Vagina (tissue), 2 donors: ENCODE results near the gene MACROD2.

Experiments used
- CTCF ChIP-seq, 3 experiments: fragments of 450-650 bp in 2 of 3; fragments of 200-600 bp in 1 of 3; sonication (generic) in 1 of 3; IDR thresholded peaks; one replicate each; pipeline ENCODE4 v1.5.1; 2017 to 2019; ENCODE audit warnings: antibody characterized with exemption in 3 of 3, mild to moderate bottlenecking in 2 of 3, moderate library complexity in 2 of 3
- POLR2AphosphoS5 ChIP-seq, 2 donors: sonication (generic); formaldehyde crosslinking; IDR thresholded peaks; one replicate each; pipeline ENCODE4 v1.9.0; 2017; ENCODE audit warnings: antibody characterized with exemption in 2 of 2, mild to moderate bottlenecking in 2 of 2, low read depth in 1 of 2; ENCODE audit not compliant: insufficient read depth in 1 of 2

GRCh38 chr20:14782731-14783130, 787.4 kb downstream of the MACROD2 start:
- no peak for TF ChIP-seq CTCF (IDR thresholded peaks at IDR 0.05)
- TF ChIP-seq POLR2AphosphoS5 (IDR thresholded peaks at IDR 0.05; ENCODE audit: insufficient read depth in 1 of 2, low read depth in 1 of 2), result no peak
